OCI-LY3 (cell line): Measurements from ENCODE around the gene OTUD7B.

Experiments used
- CTCF ChIP-seq: fragments of 200-600, 300-600 bp; sonication (generic); IDR thresholded peaks from 2 replicates; pipeline ENCODE4 v1.5.1; 2014; ENCODE audit warnings: antibody characterized with exemption, low read length, low read depth
- EZH2phosphoT487 ChIP-seq: fragments of 200-600 bp; shearing (Covaris generic); IDR thresholded peaks from 2 replicates; pipeline ENCODE4 v1.6.1; 2018; ENCODE audit warnings: antibody characterized with exemption, mixed run types, low read depth

- TF ChIP-seq CTCF (no peak), EZH2phosphoT487 (no peak)
Observed at GRCh38 chr1:149925345-149925744, 85.2 kb downstream of the OTUD7B start.
